Measurements from ENCODE around the gene KLHDC7B.

DNA sequence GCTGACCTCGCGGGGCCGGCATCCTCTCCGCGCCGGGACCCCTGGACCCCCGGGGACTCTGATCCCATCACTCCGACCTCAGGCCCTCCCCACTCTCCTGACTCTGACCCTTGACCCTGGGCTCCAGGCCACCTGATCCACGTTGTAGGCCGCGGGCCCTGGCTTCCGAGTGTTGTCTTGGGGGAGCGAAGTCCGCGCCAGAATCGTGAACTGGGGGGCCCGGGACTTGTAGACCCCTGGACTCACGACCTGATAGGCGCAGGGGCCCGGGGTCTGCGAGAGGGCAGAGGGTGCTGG, 15.2 kb upstream of the KLHDC7B start:
- TF ChIP-seq, protein P1, sequence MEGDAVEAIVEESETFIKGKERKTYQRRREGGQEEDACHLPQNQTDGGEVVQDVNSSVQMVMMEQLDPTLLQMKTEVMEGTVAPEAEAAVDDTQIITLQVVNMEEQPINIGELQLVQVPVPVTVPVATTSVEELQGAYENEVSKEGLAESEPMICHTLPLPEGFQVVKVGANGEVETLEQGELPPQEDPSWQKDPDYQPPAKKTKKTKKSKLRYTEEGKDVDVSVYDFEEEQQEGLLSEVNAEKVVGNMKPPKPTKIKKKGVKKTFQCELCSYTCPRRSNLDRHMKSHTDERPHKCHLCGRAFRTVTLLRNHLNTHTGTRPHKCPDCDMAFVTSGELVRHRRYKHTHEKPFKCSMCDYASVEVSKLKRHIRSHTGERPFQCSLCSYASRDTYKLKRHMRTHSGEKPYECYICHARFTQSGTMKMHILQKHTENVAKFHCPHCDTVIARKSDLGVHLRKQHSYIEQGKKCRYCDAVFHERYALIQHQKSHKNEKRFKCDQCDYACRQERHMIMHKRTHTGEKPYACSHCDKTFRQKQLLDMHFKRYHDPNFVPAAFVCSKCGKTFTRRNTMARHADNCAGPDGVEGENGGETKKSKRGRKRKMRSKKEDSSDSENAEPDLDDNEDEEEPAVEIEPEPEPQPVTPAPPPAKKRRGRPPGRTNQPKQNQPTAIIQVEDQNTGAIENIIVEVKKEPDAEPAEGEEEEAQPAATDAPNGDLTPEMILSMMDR (IDR thresholded peaks at IDR 0.05; ENCODE audit: insufficient read depth, low read depth, low read length), result no peak
- no peak for TF ChIP-seq EZH2 (IDR thresholded peaks at IDR 0.05; ENCODE audit: insufficient read depth, low read length)

Measured in astrocyte (in vitro differentiated cells and primary cell).